T-helper 1 cell (primary cell): Measurements from ENCODE around the gene ZFAND2B.
"Not testable (repeated sequence)": the region's sequence is repeated elsewhere in the genome, so short reads cannot be mapped to it uniquely, and the experiment has no call there.

Source experiments
- DNase-seq, 5 donors: peaks; one replicate each; pipeline ENCODE4 v3.0.0-alpha.2; 2012 to 2020

Gene ZFAND2B

GRCh38 chr2:219175928-219176817 lies 30.4 kb upstream of the ZFAND2B start:
- DNase-seq: peak in 2 of 5 donors; percentile 6 to 27

- DNase-seq: peak; percentile 75 to 96 (median 81)
Observed at GRCh38 chr2:219176818-219177551, 29.6 kb upstream of the ZFAND2B start, which contains the start of gene CNPPD1. TSS of gene CNPPD1 (minus strand) at chr2:219176925. CDS start at chr2:219176828, 97 bp downstream.

- peak; percentile 68 to 94 (median 72) for DNase-seq
Observed at GRCh38 chr2:219177552-219178376, 28.8 kb upstream of the ZFAND2B start, which contains the start of gene RETREG2. TSS of gene RETREG2 (plus strand) at chr2:219178275. CDS start at chr2:219178353, 78 bp downstream.

- peak in 3 of 5 donors; percentile 33 to 45 (median 43) for DNase-seq
Observed at GRCh38 chr2:219178377-219179175, 28.0 kb upstream of the ZFAND2B start.

- no peak for DNase-seq
Observed at GRCh38 chr2:219179601-219180465, 26.7 kb upstream of the ZFAND2B start.

GRCh38 chr2:219180961-219181360 lies 25.6 kb upstream of the ZFAND2B start:
- no peak for DNase-seq

- DNase-seq: no peak
Observed at GRCh38 chr2:219181531-219181930, 25.1 kb upstream of the ZFAND2B start.

- DNase-seq: peak in 1 of 5 donors; percentile 27
Observed at GRCh38 chr2:219182331-219183150, 24.0 kb upstream of the ZFAND2B start.

GRCh38 chr2:219183151-219183772 lies 23.3 kb upstream of the ZFAND2B start:
- no peak for DNase-seq

GRCh38 chr2:219184121-219184520 lies 22.5 kb upstream of the ZFAND2B start:
- no peak for DNase-seq

GRCh38 chr2:219186754-219187456 lies 19.7 kb upstream of the ZFAND2B start:
- DNase-seq: no peak

- DNase-seq: no peak
Observed at GRCh38 chr2:219197388-219197787, 9.2 kb upstream of the ZFAND2B start.

- no peak for DNase-seq
Observed at GRCh38 chr2:219198974-219199373, 7.6 kb upstream of the ZFAND2B start.

- no peak for DNase-seq
Observed at GRCh38 chr2:219199470-219200211, 6.9 kb upstream of the ZFAND2B start.

- DNase-seq: not testable (repeated sequence)
Observed at GRCh38 chr2:219200502-219201326, 5.9 kb upstream of the ZFAND2B start.

GRCh38 chr2:219201331-219201730 lies 5.3 kb upstream of the ZFAND2B start:
- DNase-seq: not testable (repeated sequence)
